ENCODE measurements around the gene AMACR.

AMACR gene

GRCh38 chr5:34007621-34008600 lies at the start of gene AMACR:
TSS of gene AMACR (minus strand) at chr5:34008050. CDS start at chr5:34008019, 31 bp downstream.
- no peaks in the 10 kb centered on the region for H3K36me3 ChIP-seq (ENCODE audit: insufficient read depth, low read length)
- H3K4me1 ChIP-seq (ENCODE audit: insufficient read depth, low read length, severe bottlenecking), result peaks cover 17% of the 10 kb centered on the region
- no peaks in the 10 kb centered on the region for H3K9me3 ChIP-seq (ENCODE audit: low read length)
- no peaks in the 10 kb centered on the region for H4K20me1 ChIP-seq (ENCODE audit: insufficient read depth, low read length)
- peak within 1 kb of the TSS; percentile 91 for H2AFZ ChIP-seq (ENCODE audit: low read length)
- H3F3A ChIP-seq (ENCODE audit: insufficient read depth, low read length), result no peaks in the 10 kb centered on the region
- H3K27me3 ChIP-seq (ENCODE audit: insufficient read depth, low read length), result no peaks in the 10 kb centered on the region
- peak within 1 kb of the TSS; percentile 81 for H3K9ac ChIP-seq (ENCODE audit: low read length)
- H3K9me2 ChIP-seq (ENCODE audit: low read depth, low read length), result no peaks in the 10 kb centered on the region
- no peaks in the 10 kb centered on the region for H3K79me2 ChIP-seq (ENCODE audit: insufficient read depth, low read length)
- peak within 1 kb of the TSS; percentile 95 for H3K4me2 ChIP-seq (ENCODE audit: low read length)
- peak within 1 kb of the TSS; percentile 19 for H3K27ac ChIP-seq (ENCODE audit: low read depth, low read length, poor library complexity, severe bottlenecking)
- TF ChIP-seq EZH2 (IDR thresholded peaks at IDR 0.05; ENCODE audit: borderline replicate concordance, low read length) (no peak), CTCF (IDR thresholded peaks at IDR 0.05; ENCODE audit: low read length) (no peak)
- peak within 1 kb of the TSS; percentile 66 for H3K4me3 ChIP-seq (ENCODE audit: low read depth, low read length, poor library complexity, severe bottlenecking)

GRCh38 chr5:34057569-34057968 lies 49.7 kb upstream of the AMACR start:
- H2AFZ ChIP-seq (ENCODE audit: low read length), result no peak overlapping the region
- TF ChIP-seq EZH2 (IDR thresholded peaks at IDR 0.05; ENCODE audit: borderline replicate concordance, low read length) (no peak), CTCF (IDR thresholded peaks at IDR 0.05; ENCODE audit: low read length) (no peak)
- H3K9ac ChIP-seq (ENCODE audit: low read length), result no peak overlapping the region
- no peak overlapping the region for H3K4me2 ChIP-seq (ENCODE audit: low read length)
- no peaks in the 10 kb centered on the region for H3K27me3 ChIP-seq (ENCODE audit: insufficient read depth, low read length)
- H3K36me3 ChIP-seq (ENCODE audit: insufficient read depth, low read length), result no peaks in the 10 kb centered on the region
- H3F3A ChIP-seq (ENCODE audit: insufficient read depth, low read length), result no peaks in the 10 kb centered on the region
- no peaks in the 10 kb centered on the region for H3K9me3 ChIP-seq (ENCODE audit: low read length)
- H3K27ac ChIP-seq (ENCODE audit: low read depth, low read length, poor library complexity, severe bottlenecking), result no peak overlapping the region
- no peaks in the 10 kb centered on the region for H3K79me2 ChIP-seq (ENCODE audit: insufficient read depth, low read length)
- no peak overlapping the region for H3K4me3 ChIP-seq (ENCODE audit: low read depth, low read length, poor library complexity, severe bottlenecking)
- H3K9me2 ChIP-seq (ENCODE audit: low read depth, low read length), result no peaks in the 10 kb centered on the region
- H4K20me1 ChIP-seq (ENCODE audit: insufficient read depth, low read length), result no peaks in the 10 kb centered on the region
- H3K4me1 ChIP-seq (ENCODE audit: insufficient read depth, low read length, severe bottlenecking), result no peaks in the 10 kb centered on the region

DNA sequence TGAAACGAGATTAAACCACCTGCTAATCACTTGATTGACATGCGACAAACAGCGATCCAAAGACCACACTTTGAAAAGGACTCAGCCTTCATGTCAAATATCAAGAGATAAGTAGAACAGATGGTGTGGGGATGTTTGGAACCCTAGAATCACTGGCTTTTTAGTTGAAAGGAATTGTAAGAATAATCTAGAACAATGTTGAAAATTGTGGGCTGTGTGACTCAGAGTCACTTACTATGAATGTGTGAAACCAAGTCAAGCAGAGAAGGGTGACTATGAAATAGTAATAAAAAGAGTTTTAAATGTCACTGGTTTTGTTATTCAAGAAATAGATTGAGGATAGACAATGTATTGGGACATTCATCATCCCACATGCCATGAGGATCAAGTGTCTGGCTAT lies 49.3 kb upstream of the AMACR start:
- no peaks in the 10 kb centered on the region for H3K4me1 ChIP-seq (ENCODE audit: insufficient read depth, low read length, severe bottlenecking)
- no peaks in the 10 kb centered on the region for H3K79me2 ChIP-seq (ENCODE audit: insufficient read depth, low read length)
- no peaks in the 10 kb centered on the region for H3K36me3 ChIP-seq (ENCODE audit: insufficient read depth, low read length)
- H3K9me3 ChIP-seq (ENCODE audit: low read length), result no peaks in the 10 kb centered on the region
- H3K27ac ChIP-seq (ENCODE audit: low read depth, low read length, poor library complexity, severe bottlenecking), result no peak overlapping the region
- H2AFZ ChIP-seq (ENCODE audit: low read length), result no peak overlapping the region
- no peak overlapping the region for H3K9ac ChIP-seq (ENCODE audit: low read length)
- no peak for TF ChIP-seq CTCF (IDR thresholded peaks at IDR 0.05; ENCODE audit: low read length)
- no peak for TF ChIP-seq EZH2 (IDR thresholded peaks at IDR 0.05; ENCODE audit: borderline replicate concordance, low read length)
- H3K27me3 ChIP-seq (ENCODE audit: insufficient read depth, low read length), result no peaks in the 10 kb centered on the region
- H3K4me2 ChIP-seq (ENCODE audit: low read length), result no peak overlapping the region
- H3K9me2 ChIP-seq (ENCODE audit: low read depth, low read length), result no peaks in the 10 kb centered on the region
- no peaks in the 10 kb centered on the region for H4K20me1 ChIP-seq (ENCODE audit: insufficient read depth, low read length)
- no peak overlapping the region for H3K4me3 ChIP-seq (ENCODE audit: low read depth, low read length, poor library complexity, severe bottlenecking)
- no peaks in the 10 kb centered on the region for H3F3A ChIP-seq (ENCODE audit: insufficient read depth, low read length)

All from OCI-LY1 (cell line).